Activated CD4-positive, alpha-beta T cell treated with anti-CD3 and anti-CD28 coated beads, Interleukin-2, amount 10 ng/mL, durations not matched to agents 7 days and 5 days (primary cell): Measurements from ENCODE around the gene CCRL2. TPM values are rescaled to one million over a fixed set of nuclear protein-coding genes. Genes with fewer than 3 reads are reported as not detected.
A peak's percentile ranks its signal among the peaks of the same experiment; 100 is the strongest.
"Not testable (repeated sequence)": the region's sequence is repeated elsewhere in the genome, so short reads cannot be mapped to it uniquely, and the experiment has no call there.

Experiments
- CTCF ChIA-PET: fragments of 350-600 bp; sonication (Branson Sonifier 250); formaldehyde crosslinking; loops from one replicate; lab custom pipeline; 2021; ENCODE audit warnings: antibody characterized with exemption; lab: Charles Lee
- POLR2A ChIA-PET: fragments of 350-600 bp; sonication (Branson Sonifier 250); formaldehyde crosslinking; loops from one replicate; lab custom pipeline; 2021; ENCODE audit warnings: antibody characterized with exemption; lab: Charles Lee
- DNase-seq: peaks from one replicate; pipeline ENCODE4 v3.0.0-alpha.2; 2020
- H3K27ac Mint-ChIP-seq: one replicate; pipeline ENCODE4 v1.8.0; 2021; ENCODE audit warnings: mild to moderate bottlenecking, moderate library complexity, mixed read lengths
- H3K27me3 Mint-ChIP-seq: one replicate; pipeline ENCODE4 v1.8.0; 2021; ENCODE audit warnings: mixed read lengths
- H3K36me3 Mint-ChIP-seq: one replicate; pipeline ENCODE4 v1.8.0; 2021; ENCODE audit warnings: low read depth, mixed read lengths
- H3K4me1 Mint-ChIP-seq: one replicate; pipeline ENCODE4 v1.8.0; 2021; ENCODE audit warnings: mixed read lengths
- H3K4me3 Mint-ChIP-seq: one replicate; pipeline ENCODE4 v1.8.0; 2021; ENCODE audit warnings: mild to moderate bottlenecking, moderate library complexity, mixed read lengths
- H3K9me3 Mint-ChIP-seq: one replicate; pipeline ENCODE4 v1.8.0; 2021; ENCODE audit warnings: mixed read lengths
- total RNA-seq, 2 experiments: library from RNA; stranded (reverse); gene quantifications; one replicate each; pipeline ENCODE4 v1.2.3, GENCODE V29; 2021

CCRL2 gene
- total RNA-seq, 2 experiments from 2014 or later: 5.3 to 5.8 TPM

DNA sequence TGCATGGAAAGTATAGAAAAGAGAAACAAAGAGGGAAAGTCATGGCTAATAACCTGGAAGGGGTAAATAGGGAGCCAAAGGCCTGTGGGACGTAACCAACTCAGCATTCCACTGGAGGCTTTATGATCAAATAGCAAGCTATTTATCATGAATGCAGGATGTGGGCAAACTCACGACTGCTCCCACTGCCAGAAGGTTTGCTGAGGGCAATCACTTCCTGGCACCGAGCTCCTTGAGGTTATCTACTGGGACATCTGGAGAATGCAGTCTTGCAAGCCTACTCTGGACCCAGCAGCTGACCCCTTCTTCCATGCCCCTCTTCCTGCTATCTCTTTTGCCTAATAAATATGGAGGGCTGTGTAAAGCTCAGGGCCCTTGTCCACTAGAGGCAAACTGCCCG lies 19.4 kb downstream of the CCRL2 start:
- POLR2A ChIA-PET, H3K27me3 Mint-ChIP-seq, DNase-seq, H3K4me3 Mint-ChIP-seq, H3K36me3 Mint-ChIP-seq, H3K27ac Mint-ChIP-seq, H3K9me3 Mint-ChIP-seq: not testable (repeated sequence)
- peaks cover 13% of the 10 kb centered on the region for H3K4me1 Mint-ChIP-seq
- CTCF ChIA-PET: interaction anchor here (1.3 to 1.7 kb wide), 3 partner anchors 11 to 348 kb away, joined by 3 to 4 read pairs (median 4); no protein-coding TSS in a partner anchor

GRCh38 chr3:46427404-46427803 lies 20.3 kb downstream of the CCRL2 start:
- POLR2A ChIA-PET, H3K27ac Mint-ChIP-seq, DNase-seq, H3K27me3 Mint-ChIP-seq, H3K36me3 Mint-ChIP-seq, H3K4me3 Mint-ChIP-seq: not testable (repeated sequence)
- Mint-ChIP-seq H3K4me1 (peaks cover 16% of the 10 kb centered on the region), H3K9me3 (peaks cover 10% of the 10 kb centered on the region)
- CTCF ChIA-PET: interaction anchor here (0.6 to 1.7 kb wide), 4 partner anchors 12 to 349 kb away, joined by 3 to 4 read pairs (median 4); no protein-coding TSS in a partner anchor

DNA sequence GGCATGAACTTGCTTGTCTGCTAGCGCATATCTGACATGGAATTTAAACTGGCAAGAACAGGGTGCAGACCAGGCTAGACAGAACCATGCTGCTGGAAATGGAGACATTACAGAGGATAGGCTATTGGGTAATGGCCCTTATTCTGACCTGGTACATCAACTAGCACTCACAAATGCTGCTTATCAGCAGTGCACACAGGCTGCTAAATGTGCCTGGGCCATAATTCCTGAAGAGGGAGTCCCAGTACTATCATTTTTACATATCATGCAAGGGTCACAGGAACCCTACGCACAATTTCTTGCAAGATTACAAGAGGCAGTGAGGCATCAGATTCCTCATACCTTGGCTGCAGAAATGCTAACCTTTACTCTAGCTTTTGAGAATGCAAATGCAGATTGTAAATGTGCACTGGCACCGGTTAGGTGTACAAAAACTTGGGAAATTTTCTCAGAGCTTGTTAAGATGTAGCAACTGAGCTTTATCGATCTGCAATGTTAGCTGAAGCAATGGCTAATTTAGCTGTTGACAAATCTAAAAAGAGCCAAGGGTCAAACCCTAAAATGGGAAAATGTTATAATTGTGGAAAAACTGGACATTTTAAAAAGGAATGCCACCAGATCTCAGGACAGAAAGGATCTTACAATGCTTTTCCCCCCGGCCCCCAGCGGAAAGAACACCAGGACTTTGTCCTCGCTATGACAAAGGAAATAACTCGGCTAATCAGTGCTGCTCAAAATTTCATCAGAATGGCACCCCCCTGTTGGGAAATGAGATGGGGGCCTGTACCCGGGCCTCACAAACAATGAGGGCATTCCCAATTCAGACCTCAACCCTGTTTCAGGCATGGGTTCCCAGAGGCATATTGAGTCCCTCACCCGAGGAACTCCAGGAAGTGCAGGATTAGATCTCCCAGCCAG lies 21.1 kb downstream of the CCRL2 start:
- H3K4me3 Mint-ChIP-seq: no peak overlapping the region
- H3K27ac Mint-ChIP-seq: no peak overlapping the region
- POLR2A ChIA-PET: no interaction called here
- H3K27me3 Mint-ChIP-seq: peaks cover 3% of the 10 kb centered on the region
- CTCF ChIA-PET: interaction anchor here (1.3 to 1.7 kb wide), 2 partner anchors 12 to 60 kb away, joined by 3 to 5 read pairs; no protein-coding TSS in a partner anchor
- peaks cover 21% of the 10 kb centered on the region for H3K4me1 Mint-ChIP-seq
- H3K36me3 Mint-ChIP-seq: no peaks in the 10 kb centered on the region
- DNase-seq: no peak
- H3K9me3 Mint-ChIP-seq: peaks cover 12% of the 10 kb centered on the region

DNA sequence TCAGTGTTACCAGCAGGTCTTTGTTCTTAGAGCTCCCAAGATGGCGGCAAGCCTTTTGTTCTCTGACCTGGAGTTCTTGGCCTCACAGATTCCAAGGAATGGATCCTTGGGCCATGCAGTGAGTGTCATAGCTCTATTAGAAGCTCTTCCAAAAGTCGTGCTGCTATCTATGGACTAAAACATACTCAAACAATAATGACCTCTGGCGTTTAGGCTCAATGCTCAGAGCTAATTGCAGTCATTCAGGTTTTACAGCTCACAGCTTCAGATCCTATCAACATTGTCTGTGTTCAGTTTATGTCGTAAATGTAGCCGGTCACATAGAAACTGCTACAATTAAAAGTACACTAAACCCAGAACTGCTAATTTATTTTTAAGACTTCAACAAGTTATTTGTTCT lies 22.2 kb downstream of the CCRL2 start:
- Mint-ChIP-seq H3K4me1 (peaks cover 25% of the 10 kb centered on the region), H3K4me3 (no peak overlapping the region), H3K27ac (no peak overlapping the region), H3K9me3 (peaks cover 12% of the 10 kb centered on the region), H3K27me3 (peaks cover 5% of the 10 kb centered on the region), H3K36me3 (no peaks in the 10 kb centered on the region)
- no peak for DNase-seq
- ChIA-PET CTCF (interaction anchor here (0.6 to 1.7 kb wide), 3 partner anchors 18 to 142 kb away, joined by 3 to 5 read pairs (median 3); no protein-coding TSS in a partner anchor), POLR2A (no interaction called here)

GRCh38 chr3:46429671-46430070 lies 22.6 kb downstream of the CCRL2 start:
- H3K4me3 Mint-ChIP-seq: no peak overlapping the region
- ChIA-PET POLR2A (no interaction called here), CTCF (interaction anchor here (0.6 to 1.7 kb wide), 3 partner anchors 19 to 141 kb away, joined by 3 to 5 read pairs (median 3); no protein-coding TSS in a partner anchor)
- no peak overlapping the region for H3K27ac Mint-ChIP-seq
- peaks cover 5% of the 10 kb centered on the region for H3K27me3 Mint-ChIP-seq
- no peak for DNase-seq
- peaks cover 12% of the 10 kb centered on the region for H3K9me3 Mint-ChIP-seq
- peaks cover 25% of the 10 kb centered on the region for H3K4me1 Mint-ChIP-seq
- H3K36me3 Mint-ChIP-seq: no peaks in the 10 kb centered on the region

DNA sequence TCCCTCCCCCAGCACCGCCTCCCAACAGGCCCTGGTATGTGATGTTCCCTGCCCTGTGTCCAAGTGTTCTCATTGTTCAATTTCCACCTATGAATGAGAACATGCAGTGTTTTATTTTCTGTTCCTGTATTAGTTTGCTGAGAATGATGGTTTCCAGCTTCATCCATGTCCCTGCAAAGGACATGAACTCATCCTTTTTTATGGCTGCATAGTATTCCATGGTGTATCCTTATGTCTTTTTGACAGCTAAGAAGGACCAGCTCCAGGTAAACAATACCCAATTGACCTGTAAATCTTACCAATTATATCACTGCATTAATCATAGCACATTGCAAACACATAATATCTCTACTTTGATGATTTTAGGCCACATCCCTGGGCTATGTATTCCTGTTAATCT lies 23.8 kb downstream of the CCRL2 start:
- DNase-seq, POLR2A ChIA-PET, H3K27me3 Mint-ChIP-seq, H3K27ac Mint-ChIP-seq, H3K4me3 Mint-ChIP-seq, H3K36me3 Mint-ChIP-seq: not testable (repeated sequence)
- CTCF ChIA-PET: interaction anchor here (1.3 kb wide), 1 partner anchor 11 kb away, joined by 4 read pairs; no protein-coding TSS in a partner anchor
- peaks cover 30% of the 10 kb centered on the region for H3K4me1 Mint-ChIP-seq
- peaks cover 12% of the 10 kb centered on the region for H3K9me3 Mint-ChIP-seq

DNA sequence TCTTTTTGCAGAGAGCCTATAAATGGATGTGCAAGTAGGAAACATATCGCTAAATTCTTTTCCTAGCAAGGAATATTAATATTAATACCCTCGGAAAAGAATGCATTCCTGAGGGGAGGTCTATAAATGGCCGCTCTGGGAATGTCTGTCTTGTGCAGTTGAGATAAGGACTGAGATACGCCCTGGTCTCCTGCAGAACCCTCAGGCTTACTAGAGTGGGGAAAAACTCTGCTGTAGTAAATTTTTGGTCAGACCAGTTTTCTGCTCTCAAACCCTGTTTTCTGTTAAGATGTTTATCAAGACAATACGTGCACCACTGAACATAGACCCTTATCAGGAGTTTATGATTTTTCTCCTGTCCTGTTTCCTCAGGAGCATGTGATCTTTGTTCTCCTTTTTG lies 24.8 kb downstream of the CCRL2 start:
- CTCF ChIA-PET: interaction anchor here (1.3 kb wide), 1 partner anchor 12 kb away, joined by 4 read pairs; no protein-coding TSS in a partner anchor
- H3K36me3 Mint-ChIP-seq: not testable (repeated sequence)

DNA sequence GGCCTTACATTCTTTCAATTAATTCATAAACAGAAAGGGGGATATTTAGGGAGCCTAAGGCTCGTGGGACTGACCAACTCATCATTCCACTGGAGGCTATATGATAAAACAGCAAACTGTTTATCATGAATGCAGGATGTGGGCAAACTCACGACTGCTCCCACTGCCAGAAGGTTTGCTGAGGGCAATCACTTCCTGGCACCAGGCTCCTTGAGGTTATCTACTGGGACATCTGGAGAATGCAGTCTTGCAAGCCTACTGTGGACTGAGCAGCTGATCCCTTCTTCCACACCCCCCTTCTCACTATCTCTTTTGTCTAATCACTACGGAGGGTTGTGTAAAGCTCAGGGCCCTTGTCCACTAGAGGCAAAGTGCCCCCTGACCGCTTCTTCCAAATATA lies 26.1 kb downstream of the CCRL2 start:
- Mint-ChIP-seq H3K4me1 (peaks cover 17% of the 10 kb centered on the region), H3K9me3 (peaks cover 12% of the 10 kb centered on the region)
- H3K36me3 Mint-ChIP-seq, H3K27ac Mint-ChIP-seq, H3K4me3 Mint-ChIP-seq, POLR2A ChIA-PET, H3K27me3 Mint-ChIP-seq, DNase-seq: not testable (repeated sequence)
- CTCF ChIA-PET: interaction anchor here (0.6 to 1.7 kb wide), 2 partner anchors 9 to 99 kb away, joined by 3 to 5 read pairs; no protein-coding TSS in a partner anchor

More for the DNA sequence above, 24.8 kb downstream of the CCRL2 start:
- H3K4me3 Mint-ChIP-seq, H3K27me3 Mint-ChIP-seq, H3K27ac Mint-ChIP-seq, POLR2A ChIA-PET, DNase-seq: not testable (repeated sequence)
- H3K9me3 Mint-ChIP-seq: peaks cover 12% of the 10 kb centered on the region
- H3K4me1 Mint-ChIP-seq: peaks cover 20% of the 10 kb centered on the region

GRCh38 chr3:46433841-46434240 lies 26.8 kb downstream of the CCRL2 start:
- H3K27ac Mint-ChIP-seq: no peak overlapping the region
- POLR2A ChIA-PET: no interaction called here
- no peaks in the 10 kb centered on the region for H3K36me3 Mint-ChIP-seq

GRCh38 chr3:46435081-46435726 lies 28.1 kb downstream of the CCRL2 start:
- peaks cover 4% of the 10 kb centered on the region for H3K27me3 Mint-ChIP-seq
- no peak for DNase-seq
- H3K4me3 Mint-ChIP-seq: no peak overlapping the region
- POLR2A ChIA-PET: no interaction called here
- H3K36me3 Mint-ChIP-seq: no peaks in the 10 kb centered on the region
- H3K9me3 Mint-ChIP-seq: peaks cover 12% of the 10 kb centered on the region
- no peak overlapping the region for H3K27ac Mint-ChIP-seq
- CTCF ChIA-PET: interaction anchor here (1.1 kb wide), 1 partner anchor 10 kb away, joined by 3 read pairs; no protein-coding TSS in a partner anchor
- H3K4me1 Mint-ChIP-seq: peaks cover 20% of the 10 kb centered on the region

More at GRCh38 chr3:46433841-46434240, 26.8 kb downstream of the CCRL2 start:
- H3K9me3 Mint-ChIP-seq: peaks cover 12% of the 10 kb centered on the region
- H3K27me3 Mint-ChIP-seq: peaks cover 4% of the 10 kb centered on the region
- no peak overlapping the region for H3K4me3 Mint-ChIP-seq
- CTCF ChIA-PET: interaction anchor here (1.7 kb wide), 1 partner anchor 9 kb away, joined by 5 read pairs; no protein-coding TSS in a partner anchor
- no peak for DNase-seq
- peaks cover 18% of the 10 kb centered on the region for H3K4me1 Mint-ChIP-seq

- no peaks in the 10 kb centered on the region for H3K36me3 Mint-ChIP-seq
- ChIA-PET POLR2A (no interaction called here), CTCF (interaction anchor here (1.1 to 1.2 kb wide), 2 partner anchors 11 to 97 kb away, joined by 3 read pairs; no protein-coding TSS in a partner anchor)
- H3K4me1 Mint-ChIP-seq: peaks cover 29% of the 10 kb centered on the region
- no peak for DNase-seq
- H3K27ac Mint-ChIP-seq: no peak overlapping the region
- H3K4me3 Mint-ChIP-seq: no peak overlapping the region
- no peaks in the 10 kb centered on the region for H3K9me3 Mint-ChIP-seq
- peaks cover 7% of the 10 kb centered on the region for H3K27me3 Mint-ChIP-seq
Observed at GRCh38 chr3:46438831-46439230, 31.8 kb downstream of the CCRL2 start.

GRCh38 chr3:46440531-46441294 lies 33.7 kb downstream of the CCRL2 start:
- no peaks in the 10 kb centered on the region for H3K36me3 Mint-ChIP-seq
- no peaks in the 10 kb centered on the region for H3K9me3 Mint-ChIP-seq
- H3K4me3 Mint-ChIP-seq: peak overlapping the region; percentile 5
- peaks cover 33% of the 10 kb centered on the region for H3K4me1 Mint-ChIP-seq
- peaks cover 3% of the 10 kb centered on the region for H3K27me3 Mint-ChIP-seq
- H3K27ac Mint-ChIP-seq: peak overlapping the region; percentile 10
- CTCF ChIA-PET: interaction anchor here (0.7 kb wide), 1 partner anchor 106 kb away, joined by 3 read pairs; no protein-coding TSS in a partner anchor
- POLR2A ChIA-PET: no interaction called here
- DNase-seq: peak; percentile 69
